HG03066 (cell line): ENCODE results near the gene SERPINA1.
"Not testable (repeated sequence)": the region's sequence is repeated elsewhere in the genome, so short reads cannot be mapped to it uniquely, and the experiment has no call there.

ENCODE experiments used
- ATAC-seq: cut with Tn5 transposase; IDR thresholded peaks from one replicate; pipeline ENCODE4 v1.9.1; 2021; ENCODE audit warnings: low read depth; ENCODE audit not compliant: unreplicated experiment

SERPINA1 gene

DNA sequence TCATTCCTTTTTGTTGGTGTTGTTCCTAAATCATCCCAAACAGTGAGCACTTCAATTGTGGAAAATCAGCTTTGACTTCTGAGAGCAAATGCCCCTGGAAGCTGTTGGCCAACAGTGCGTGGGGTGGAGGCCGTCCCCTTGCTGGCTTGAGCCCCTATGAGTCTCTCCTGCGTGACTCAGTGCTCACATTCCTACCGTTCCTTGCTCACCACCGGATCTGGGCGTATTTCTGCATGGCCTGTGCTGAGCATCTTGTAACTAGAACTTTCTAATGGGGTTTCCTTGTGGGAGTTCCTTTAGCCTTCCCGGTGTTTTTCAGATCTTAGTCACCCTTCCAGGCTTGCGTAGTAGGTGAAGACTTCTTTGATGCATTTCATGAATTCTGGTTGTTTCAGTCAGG lies 14.7 kb downstream of the SERPINA1 start:
- no peak for ATAC-seq

- ATAC-seq = no peak
Measured at GRCh38 chr14:94372021-94372605, 16.3 kb downstream of the SERPINA1 start.

- no peak for ATAC-seq
Measured at GRCh38 chr14:94370524-94370910, 17.9 kb downstream of the SERPINA1 start.

DNA sequence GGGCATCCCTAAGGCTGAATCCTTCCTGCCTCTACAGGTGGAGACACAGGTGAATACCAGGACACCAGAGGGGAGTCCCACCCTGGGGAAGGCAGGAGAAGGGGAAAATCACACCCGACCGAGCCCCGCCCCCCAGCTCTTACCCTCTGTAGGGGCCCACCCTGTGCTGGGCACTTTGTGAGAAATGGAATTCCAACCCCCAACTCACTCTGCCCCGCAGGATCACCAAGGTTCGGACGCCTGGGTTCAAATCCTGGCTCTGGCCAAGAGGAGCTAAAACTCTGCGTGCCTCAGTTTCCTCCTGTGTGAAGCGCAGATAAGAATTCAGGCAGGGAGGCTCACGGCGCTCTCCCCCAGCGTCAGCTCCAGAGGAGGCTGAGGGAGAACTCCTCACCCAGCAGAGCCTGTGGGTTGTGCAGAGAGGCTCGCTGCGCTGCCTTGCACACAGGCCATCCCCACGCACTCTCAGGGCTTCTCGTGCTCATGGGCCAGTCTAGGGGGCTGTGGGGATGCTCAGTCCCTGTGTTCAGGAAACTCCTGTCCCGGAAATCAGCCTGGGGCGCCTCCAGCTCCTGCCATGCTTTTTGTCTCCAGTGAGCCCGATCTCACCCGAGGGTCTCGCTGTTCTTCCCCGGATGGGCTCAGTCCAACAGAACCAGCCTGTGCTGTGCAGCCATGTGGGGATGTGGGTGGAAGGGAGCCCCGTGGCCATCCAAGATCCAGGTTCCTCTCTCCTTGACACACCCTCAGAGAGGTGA lies 18.5 kb downstream of the SERPINA1 start:
- not testable (repeated sequence) for ATAC-seq

DNA sequence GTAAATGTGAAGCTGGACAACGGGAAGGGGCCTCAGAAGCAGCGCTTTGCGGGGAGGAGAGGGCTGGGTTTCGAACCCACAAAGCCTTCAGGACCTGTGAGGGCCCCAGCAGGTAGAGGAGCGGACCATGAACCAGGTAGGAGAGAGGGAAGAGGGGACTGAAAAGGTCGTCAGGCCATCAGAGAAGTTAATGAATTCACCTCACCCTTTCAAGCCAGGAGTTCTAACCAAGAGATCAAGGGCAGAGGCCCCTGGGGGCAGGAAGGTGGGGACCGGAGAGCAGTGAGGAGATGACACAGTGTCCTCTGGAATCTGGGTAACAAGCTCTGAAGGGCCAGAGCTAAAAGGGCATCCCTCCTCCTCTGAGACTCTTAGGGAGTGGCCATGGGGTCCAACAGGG lies 19.4 kb downstream of the SERPINA1 start:
- no peak for ATAC-seq

DNA sequence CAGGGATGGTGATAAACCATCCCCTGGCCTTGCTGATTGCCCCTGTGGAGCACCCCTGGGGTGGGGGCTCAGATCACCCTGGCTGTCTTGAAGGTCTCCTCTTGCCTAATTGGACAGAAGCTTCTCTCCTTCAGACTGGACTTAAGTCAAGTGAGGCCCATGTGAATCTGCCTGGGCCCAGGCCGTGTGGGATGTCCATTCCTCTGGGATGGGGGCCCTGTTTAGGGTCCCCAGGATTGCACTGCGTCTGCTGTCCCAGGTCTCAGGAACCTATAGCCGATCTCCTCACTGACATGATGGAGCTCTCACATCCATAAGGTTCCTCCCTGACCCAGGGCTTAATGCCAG lies 20.2 kb downstream of the SERPINA1 start:
- no peak for ATAC-seq

GRCh38 chr14:94367347-94368242 lies 20.8 kb downstream of the SERPINA1 start:
- no peak for ATAC-seq

- ATAC-seq = no peak
Measured at GRCh38 chr14:94366146-94366915, 22.1 kb downstream of the SERPINA1 start, which contains the start of gene SERPINA2. SERPINA2 (minus strand) TSS chr14:94366698.

DNA sequence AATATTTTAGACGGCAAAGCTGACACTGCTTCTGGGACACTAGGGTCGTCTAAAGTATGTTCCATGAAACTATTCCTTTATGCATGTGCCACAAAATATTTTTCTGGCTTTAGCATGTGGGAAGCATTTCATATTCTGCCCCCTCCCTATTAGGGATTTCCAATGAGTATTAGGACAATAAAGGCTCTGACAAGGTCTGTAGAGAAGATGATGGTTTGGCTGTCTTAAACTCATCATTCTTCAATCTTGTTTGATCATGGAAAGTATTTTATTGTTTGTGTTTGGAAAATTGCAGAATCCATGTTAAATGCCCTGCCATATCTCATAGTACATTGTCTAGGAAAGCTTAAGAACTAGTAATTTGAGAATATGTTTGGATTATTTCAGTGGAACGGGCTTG lies 22.8 kb downstream of the SERPINA1 start:
- no peak for ATAC-seq

GRCh38 chr14:94364964-94365363 lies 23.4 kb downstream of the SERPINA1 start:
- no peak for ATAC-seq

- no peak for ATAC-seq
Measured at GRCh38 chr14:94364037-94364436, 24.4 kb downstream of the SERPINA1 start.

- ATAC-seq = no peak
Measured at GRCh38 chr14:94363151-94363624, 25.2 kb downstream of the SERPINA1 start.

GRCh38 chr14:94362614-94363133 lies 25.7 kb downstream of the SERPINA1 start:
- ATAC-seq = no peak

- no peak for ATAC-seq
Measured at GRCh38 chr14:94361682-94362081, 26.7 kb downstream of the SERPINA1 start.

GRCh38 chr14:94360945-94361565 lies 27.3 kb downstream of the SERPINA1 start:
- no peak for ATAC-seq

- ATAC-seq = no peak
Measured at GRCh38 chr14:94357166-94357565, 31.2 kb downstream of the SERPINA1 start.

DNA sequence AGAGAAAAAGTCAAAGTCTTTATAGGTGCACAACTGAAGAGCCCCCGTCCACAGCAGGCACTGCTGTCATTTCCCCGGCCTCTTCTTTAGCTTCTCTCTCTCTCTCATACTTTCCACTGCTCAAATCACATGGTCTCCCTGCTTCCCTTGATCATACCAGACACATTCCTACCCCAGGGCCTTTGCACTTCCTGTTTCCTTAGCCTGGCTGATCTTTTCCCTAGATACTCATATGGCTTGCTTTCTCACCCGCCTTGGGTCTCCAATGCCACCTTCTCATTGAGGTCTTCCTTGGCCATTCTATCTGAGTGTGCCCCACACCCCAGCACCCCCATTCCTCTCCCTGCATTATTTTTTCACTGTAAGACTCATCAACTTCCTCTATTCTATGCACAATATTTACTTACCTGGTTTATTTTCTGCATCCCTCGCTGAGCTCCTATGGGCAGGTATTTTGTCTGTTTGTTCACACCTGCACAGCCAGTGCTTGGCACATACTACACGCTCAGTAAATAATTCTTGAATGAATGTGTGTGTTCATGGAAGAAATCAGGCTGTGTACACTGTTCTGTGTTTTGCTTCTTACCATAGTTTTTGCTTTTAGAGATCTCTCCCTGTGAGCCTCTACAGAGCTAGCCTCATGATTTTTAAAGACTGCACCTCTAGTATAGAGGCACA lies 31.9 kb downstream of the SERPINA1 start:
- no peak for ATAC-seq

- ATAC-seq = no peak
Measured at GRCh38 chr14:94355191-94355794, 33.1 kb downstream of the SERPINA1 start.

DNA sequence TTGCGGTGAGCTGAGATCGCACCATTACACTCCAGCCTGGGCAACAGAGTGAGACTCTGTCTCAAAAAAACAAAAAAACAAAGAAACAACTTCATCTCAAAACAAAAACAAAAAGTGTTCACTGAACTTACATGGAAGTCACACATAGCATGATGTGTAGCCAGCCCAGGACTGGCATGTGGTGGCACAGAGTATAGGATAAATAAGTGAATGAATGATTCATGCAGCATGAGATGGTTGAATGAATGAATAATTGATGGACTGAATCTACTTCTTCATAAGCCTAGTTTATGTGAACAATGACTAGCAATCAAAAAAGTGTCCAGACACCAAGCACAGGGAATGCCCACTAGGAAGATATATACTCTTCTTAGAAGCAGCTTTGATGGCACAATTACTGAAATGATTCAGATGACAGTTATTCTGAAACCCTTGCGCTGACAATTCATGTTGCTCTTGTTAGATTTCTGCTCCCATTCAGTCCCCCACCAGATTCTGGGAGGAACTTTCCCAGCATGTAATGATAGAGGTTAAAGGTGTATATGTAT lies 33.7 kb downstream of the SERPINA1 start:
- no peak for ATAC-seq
